ENCODE data around the gene CNRIP1.
"Not testable (repeated sequence)": the region's sequence is repeated elsewhere in the genome, so short reads cannot be mapped to it uniquely, and the experiment has no call there.

CNRIP1 gene

GRCh38 chr2:68340226-68341061 is 20.7 kb upstream of the CNRIP1 start:
- DNase-seq (ENCODE audit: low read depth in 2 of 2, low spot score in 1 of 2), result no peak

DNA sequence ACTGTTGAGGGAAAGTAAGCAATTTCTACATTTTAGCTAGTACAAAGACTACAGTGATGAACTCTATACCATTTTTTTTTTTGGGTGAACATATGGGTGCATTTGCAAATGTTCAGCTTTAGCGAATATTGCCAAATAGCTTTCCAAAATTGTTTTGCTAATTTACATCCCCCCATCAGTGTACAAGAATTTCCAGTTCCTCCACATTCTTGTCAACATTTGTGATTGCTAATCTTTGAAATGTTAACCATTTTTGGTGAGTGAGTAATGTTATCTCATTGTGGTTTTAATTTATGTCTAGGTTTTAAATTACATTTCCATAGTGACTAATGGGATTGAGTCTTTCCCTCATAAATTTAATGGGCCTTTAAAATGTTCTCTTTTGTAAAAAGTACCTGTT is 16.4 kb upstream of the CNRIP1 start:
- no peak for DNase-seq (ENCODE audit: low read depth in 2 of 2, low spot score in 1 of 2)

GRCh38 chr2:68333931-68334330 is 14.2 kb upstream of the CNRIP1 start:
- DNase-seq (ENCODE audit: low read depth in 2 of 2, low spot score in 1 of 2), result no peak

DNA sequence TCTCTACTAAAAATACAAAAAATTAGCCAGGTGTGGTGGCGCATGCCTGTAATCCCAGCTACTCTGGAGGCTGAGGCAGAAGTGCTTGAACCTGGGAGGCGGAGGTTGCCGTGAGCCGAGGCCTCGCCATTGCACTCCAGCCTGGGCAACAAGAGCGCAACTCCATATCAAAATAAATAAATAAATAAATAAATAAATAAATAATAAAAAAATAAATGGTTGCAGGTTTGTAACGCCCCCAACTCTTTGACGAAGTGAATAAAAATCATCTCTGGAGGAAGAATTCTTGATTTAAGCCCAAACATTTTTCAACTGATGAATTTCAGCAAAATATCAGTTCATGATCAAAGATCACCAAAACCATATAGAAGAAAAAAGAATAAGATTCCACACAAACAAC is 13.3 kb upstream of the CNRIP1 start:
- no peak for DNase-seq (ENCODE audit: low read depth in 2 of 2, low spot score in 1 of 2)

DNA sequence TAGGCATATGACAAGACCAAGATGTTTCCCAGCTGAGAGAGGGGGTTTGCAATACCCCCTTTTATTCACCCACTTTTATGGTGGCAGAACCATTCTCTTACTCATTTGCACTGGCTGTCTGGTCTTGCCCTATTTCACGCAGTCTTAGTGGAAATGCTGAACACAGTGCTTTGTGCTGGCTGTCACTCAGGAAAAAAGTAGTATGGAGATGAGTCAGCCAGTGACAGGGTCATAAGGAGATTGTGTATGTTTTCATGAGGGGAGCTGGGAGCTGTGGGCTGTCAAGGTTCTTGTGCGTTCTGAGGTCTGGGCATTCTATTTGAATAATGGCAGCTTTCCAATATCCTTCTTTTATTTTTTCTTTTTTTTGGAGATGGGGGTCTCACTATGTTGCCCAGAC is 10.9 kb upstream of the CNRIP1 start:
- no peak for DNase-seq (ENCODE audit: low read depth in 2 of 2, low spot score in 1 of 2)

GRCh38 chr2:68328901-68329300 is 9.2 kb upstream of the CNRIP1 start:
- DNase-seq (ENCODE audit: low read depth in 2 of 2, low spot score in 1 of 2), result no peak

DNA sequence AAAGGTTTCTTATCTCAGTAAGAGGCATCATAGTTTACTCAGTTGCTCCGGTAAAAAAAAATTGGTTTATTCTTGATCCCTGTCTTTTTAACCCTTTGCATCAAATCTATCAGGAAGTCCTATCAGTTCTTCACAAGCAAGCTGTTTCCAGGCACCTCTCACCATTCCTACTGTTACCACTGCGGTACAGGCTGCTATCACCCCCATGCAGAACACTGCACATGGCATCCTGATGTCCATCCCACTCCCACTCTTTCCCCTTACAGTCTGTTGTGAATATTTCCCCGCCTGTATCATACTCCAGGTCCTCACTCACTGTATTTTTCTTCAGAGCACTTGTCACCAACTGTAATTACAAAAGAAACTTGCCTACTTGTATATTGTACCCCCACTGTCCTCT is 5.3 kb upstream of the CNRIP1 start:
- no peak for DNase-seq (ENCODE audit: low read depth in 2 of 2, low spot score in 1 of 2)

DNA sequence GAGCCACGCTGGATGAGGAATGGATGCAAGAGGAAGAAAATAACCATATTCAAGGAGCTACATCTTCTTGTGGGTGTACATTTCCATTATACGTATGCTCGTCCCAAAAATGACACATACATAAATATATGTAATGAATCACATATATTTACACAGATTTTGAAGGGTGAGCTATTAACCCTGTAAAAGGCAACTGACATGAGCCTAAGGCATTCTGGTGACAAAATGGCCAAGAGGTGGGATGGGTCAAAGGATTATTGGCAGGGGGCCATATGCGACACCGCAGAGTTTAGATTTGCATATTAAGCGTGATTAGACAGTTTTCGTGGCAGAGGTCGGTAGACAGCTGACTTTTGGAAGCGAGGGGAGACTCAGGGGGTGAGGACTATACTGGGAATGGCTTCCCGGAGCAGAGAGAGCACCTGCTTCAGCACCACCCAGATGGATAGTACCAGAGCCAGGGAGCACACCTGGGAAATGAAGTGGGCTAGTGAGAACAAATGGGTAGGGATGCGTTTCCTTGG is 431 bp upstream of the CNRIP1 start:
- no peak for DNase-seq (ENCODE audit: low read depth in 2 of 2, low spot score in 1 of 2)

DNA sequence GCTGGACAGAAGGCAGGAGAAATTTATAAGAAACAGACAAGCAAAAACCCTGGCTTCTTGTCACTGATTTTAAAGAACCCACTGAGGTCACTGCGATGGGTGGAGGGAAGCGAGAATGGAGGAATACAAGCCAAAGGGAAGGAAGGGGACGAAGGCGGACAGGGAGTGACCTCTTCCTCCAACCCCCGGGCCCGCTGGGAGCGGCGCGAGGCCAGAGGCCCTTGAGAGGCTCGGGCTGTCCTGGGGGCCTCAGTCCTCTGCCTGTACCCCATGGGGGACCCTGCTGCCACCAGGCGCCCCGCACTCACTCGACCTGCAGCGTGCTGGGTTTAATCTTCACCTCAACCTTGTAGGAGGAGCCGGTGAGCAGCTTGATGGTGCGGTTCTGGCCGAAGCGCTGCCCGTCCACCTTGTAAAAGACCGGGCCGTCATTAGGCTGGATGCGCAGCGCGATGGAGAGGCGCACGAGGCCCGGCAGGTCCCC is 793 bp downstream of the CNRIP1 start:
- no peak for DNase-seq (ENCODE audit: low read depth in 2 of 2, low spot score in 1 of 2)

DNA sequence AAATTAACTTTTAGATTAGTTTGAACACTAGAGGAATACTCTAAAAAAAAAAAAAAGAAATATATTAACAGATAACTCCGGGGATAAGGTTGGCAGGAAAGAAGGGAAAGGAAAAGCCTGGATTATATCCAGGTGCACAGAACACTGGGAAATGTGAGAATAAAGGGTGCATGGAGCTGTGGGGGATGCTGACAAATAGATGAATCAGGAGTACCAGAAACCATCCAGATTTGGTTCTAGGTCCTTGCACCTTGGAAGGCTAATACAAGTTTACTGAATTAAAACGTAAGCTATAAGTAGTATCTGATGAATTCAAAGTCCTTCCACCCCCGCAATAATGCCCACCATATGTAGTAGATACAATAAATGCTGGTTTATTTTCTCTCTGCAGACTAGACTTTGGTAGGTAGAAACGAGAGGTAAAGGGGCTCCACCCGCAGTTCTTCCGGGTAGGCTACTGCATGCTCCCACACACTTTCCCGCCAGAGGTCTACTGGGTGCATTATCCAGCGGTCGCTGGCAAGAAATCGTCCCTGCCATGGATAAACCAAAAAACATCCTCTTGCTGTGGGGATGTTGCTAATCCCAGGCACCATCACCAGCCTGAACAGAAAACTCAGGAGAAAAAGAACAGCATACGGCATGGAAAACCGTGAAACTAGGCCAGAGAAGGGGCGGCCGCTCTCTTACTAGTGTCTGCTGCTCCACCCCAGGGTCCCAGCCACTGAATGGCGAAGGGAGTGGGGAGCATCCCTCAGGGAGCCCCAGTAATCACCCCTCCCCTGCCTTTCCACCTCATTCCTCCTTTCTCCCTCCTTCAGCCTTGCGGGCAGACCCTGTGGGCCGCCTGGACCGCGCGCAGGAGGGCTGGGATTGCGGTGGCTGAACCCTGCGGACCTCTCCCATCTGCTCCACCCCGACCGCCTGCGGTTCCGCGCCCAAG is 1.5 kb downstream of the CNRIP1 start:
- DNase-seq (ENCODE audit: low read depth in 2 of 2, low spot score in 1 of 2), result no peak

DNA sequence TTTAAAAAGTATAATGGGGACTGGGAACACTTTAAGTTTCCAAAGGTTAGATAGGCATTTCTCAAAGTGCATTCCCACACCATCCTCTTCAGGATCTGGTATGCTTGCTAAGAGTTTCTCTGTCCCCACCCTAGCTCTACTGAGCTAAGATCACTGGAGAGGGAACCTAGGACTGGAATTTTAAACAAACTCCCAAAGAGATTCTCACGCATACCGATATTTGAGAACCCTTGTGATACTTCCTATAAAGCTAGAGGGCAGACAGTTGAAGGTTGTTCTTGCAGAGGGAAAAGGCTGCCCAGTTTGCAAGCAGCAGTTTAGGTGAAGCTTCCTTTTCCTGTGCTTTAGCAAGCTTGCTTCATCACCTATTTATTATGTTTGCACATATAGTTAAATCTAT is 3.6 kb downstream of the CNRIP1 start:
- DNase-seq (ENCODE audit: low read depth in 2 of 2, low spot score in 1 of 2), result no peak

- no peak for DNase-seq (ENCODE audit: low read depth in 2 of 2, low spot score in 1 of 2)
Observed at GRCh38 chr2:68311033-68311432, 8.7 kb downstream of the CNRIP1 start.

DNA sequence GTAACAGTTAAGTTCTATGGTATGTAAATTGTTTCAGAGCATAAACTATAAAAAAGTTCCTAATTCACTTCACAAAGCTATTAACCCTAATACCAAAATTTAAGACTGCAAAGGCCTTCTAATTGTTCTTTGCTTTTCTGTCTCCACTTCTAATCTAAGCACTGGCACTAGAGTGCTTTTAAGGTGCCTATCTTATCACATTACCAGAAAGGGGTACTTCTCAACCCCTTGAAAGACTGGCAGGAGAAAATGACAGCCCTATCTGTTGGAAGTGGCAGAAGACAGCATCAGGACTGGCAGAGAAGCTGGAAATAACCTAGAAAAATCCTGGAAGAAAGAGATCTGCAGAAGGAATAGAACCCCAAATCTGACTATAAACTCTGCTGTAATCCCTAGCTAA is 10.3 kb downstream of the CNRIP1 start:
- DNase-seq (ENCODE audit: low read depth in 2 of 2, low spot score in 1 of 2), result no peak

- DNase-seq (ENCODE audit: low read depth in 2 of 2, low spot score in 1 of 2), result not testable (repeated sequence)
Observed at GRCh38 chr2:68303902-68304272, 15.9 kb downstream of the CNRIP1 start.

DNA sequence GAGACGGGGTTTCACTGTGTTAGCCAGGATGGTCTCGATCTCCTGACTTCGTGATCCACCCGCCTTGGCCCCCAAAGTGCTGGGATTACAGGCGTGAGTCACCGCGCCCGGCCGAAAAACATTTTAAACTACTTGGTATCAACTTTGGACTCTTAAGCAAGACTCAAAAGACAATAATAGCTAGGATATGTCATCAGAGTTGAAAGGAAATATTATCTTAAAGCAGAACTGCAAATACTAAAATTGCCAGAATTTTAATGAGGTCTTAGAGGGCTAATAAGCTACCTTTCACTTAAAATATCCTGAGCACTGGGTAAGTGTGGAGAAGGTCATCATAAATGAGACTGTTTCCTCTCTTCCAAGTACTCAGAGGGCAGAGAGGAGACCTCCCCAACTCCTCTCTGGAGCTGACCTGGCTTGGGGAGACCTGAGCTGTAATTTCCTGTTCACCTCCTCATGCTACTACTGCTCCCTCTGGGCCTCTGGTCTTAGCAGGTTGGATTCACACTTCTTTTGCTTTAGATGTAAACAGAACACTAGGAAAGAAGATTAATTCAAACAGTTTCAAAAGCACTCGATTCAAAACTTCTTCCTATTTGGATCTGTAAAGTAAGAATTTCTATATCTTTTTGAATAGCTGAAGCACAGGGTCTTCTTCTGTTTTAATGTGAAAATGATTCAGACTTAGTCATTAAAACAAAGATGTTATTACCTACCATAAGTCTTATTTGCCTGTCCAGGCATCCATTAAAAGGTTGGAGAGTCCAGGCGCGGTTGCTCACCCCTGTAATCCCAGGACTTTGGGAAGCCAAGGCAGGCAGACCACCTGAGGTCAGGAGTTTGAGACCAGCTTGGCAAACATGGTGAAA is 16.5 kb downstream of the CNRIP1 start:
- DNase-seq (ENCODE audit: low read depth in 2 of 2, low spot score in 1 of 2), result no peak

GRCh38 chr2:68302281-68302875 is 17.4 kb downstream of the CNRIP1 start:
- DNase-seq (ENCODE audit: low read depth in 2 of 2, low spot score in 1 of 2), result no peak

DNA sequence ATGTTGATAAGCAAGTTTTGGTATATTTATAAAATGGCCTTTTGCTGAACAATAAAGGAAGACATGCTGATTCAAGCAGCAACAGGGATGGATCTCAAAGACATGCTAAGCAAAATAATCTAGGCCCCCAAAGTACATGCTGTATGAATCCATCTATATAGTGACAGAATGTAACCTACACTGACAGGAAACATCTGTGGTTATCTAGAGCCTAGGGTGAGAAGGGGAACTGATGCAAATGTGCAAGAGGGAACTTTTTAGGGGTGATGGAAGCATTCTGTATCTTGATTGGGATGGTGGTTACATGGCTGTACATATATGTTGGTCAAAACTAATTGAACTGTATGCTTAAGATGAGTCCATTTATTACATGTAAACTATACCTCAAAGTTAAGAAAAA is 24.2 kb downstream of the CNRIP1 start:
- no peak for DNase-seq (ENCODE audit: low read depth in 2 of 2, low spot score in 1 of 2)

- no peak for DNase-seq (ENCODE audit: low read depth in 2 of 2, low spot score in 1 of 2)
Observed at GRCh38 chr2:68294913-68295312, 24.8 kb downstream of the CNRIP1 start.

GRCh38 chr2:68294187-68294586 is 25.6 kb downstream of the CNRIP1 start:
- no peak for DNase-seq (ENCODE audit: low read depth in 2 of 2, low spot score in 1 of 2)

- no peak for DNase-seq (ENCODE audit: low read depth in 2 of 2, low spot score in 1 of 2)
Observed at GRCh38 chr2:68293755-68294154, 26.0 kb downstream of the CNRIP1 start.

DNA sequence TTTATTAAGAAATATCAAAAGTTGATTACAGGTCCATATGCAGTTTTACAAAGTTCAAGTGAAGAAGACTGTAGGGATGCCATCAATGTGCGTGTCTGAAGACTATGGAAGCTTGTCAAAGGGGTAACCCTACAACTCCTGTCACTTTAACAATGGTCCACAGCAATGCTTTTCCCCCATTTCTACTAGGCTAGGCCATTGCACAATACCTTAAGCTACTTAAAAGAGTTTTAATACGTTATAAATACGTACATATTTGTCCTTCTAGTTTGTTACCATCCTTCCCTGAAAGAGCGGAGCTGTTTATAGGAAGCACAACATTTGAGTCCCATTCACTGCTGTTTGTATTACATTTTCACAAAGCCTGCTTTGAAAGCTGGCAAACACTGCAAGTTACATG is 26.7 kb downstream of the CNRIP1 start:
- DNase-seq (ENCODE audit: low read depth in 2 of 2, low spot score in 1 of 2), result no peak
